Brain microvascular endothelial cell (primary cell): Measurements from ENCODE around the gene TRIP4.

Source experiments
- DNase-seq: peaks from one replicate; pipeline ENCODE4 v3.0.0-alpha.2; 2020
- H3K27ac ChIP-seq: fragments of 250-450 bp; sonication (Bioruptor Pico); 2 replicates; pipeline ENCODE4 v1.5.1; 2020; ENCODE audit warnings: mild to moderate bottlenecking, moderate library complexity
- H3K27me3 ChIP-seq: fragments of 250-450 bp; sonication (Bioruptor Pico); replicated peaks from 2 replicates; pipeline ENCODE4 v1.5.1; 2020; ENCODE audit warnings: mild to moderate bottlenecking
- H3K36me3 ChIP-seq: fragments of 250-450 bp; sonication (Bioruptor Pico); replicated peaks from 2 replicates; pipeline ENCODE4 v1.5.1; 2020; ENCODE audit warnings: mild to moderate bottlenecking
- H3K4me3 ChIP-seq: 2 replicates; pipeline ENCODE4 v1.5.1; 2011; ENCODE audit warnings: low read depth, mild to moderate bottlenecking, control low read depth, low read length, moderate library complexity
- in situ Hi-C: cut with HindIII; loops from 2 replicates; pipeline ENCODE4 v1.10.0; 2017; ENCODE audit warnings: low sequenced_read_pairs, low pct_ligation_motif_present
- TF ChIP-seq, protein P1 (sequence below): IDR thresholded peaks from 2 replicates; pipeline ENCODE4 v1.5.1; 2011; ENCODE audit warnings: low read depth, mild to moderate bottlenecking, moderate library complexity, low read length, control low read depth, inconsistent platforms; ENCODE audit errors: missing control alignments

Gene TRIP4

DNA sequence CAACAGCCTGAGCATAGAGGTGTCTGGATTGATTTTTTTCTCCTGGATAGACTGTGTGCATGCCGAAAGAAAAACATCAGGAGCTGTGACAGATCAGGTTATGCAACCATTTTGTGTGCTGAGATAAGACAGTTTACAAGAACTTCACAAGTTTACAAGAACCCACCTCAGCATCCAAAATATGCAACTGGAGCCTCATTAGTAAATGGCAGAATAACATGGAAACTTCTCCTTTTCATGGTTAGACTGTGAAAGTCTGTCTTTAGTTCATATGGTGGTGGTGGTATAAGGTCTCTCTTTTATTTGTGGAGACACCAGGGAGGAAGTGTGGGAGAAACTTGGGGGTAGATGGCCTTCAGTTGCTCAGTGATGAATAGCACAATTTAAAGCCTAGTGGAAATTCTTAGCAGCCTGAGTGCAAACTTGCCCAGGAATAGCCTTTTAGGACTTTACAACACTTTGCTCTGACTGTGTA is 69.0 kb downstream of the TRIP4 start:
- Histone ChIP-seq H3K27me3 (no peaks in the 10 kb centered on the region), H3K4me3 (no peak overlapping the region), H3K36me3 (peaks cover 3% of the 10 kb centered on the region), H3K27ac (no peak overlapping the region)
- in situ Hi-C loops, result no loop called here
- DNase-seq, result no peak
- TF ChIP-seq, protein P1, sequence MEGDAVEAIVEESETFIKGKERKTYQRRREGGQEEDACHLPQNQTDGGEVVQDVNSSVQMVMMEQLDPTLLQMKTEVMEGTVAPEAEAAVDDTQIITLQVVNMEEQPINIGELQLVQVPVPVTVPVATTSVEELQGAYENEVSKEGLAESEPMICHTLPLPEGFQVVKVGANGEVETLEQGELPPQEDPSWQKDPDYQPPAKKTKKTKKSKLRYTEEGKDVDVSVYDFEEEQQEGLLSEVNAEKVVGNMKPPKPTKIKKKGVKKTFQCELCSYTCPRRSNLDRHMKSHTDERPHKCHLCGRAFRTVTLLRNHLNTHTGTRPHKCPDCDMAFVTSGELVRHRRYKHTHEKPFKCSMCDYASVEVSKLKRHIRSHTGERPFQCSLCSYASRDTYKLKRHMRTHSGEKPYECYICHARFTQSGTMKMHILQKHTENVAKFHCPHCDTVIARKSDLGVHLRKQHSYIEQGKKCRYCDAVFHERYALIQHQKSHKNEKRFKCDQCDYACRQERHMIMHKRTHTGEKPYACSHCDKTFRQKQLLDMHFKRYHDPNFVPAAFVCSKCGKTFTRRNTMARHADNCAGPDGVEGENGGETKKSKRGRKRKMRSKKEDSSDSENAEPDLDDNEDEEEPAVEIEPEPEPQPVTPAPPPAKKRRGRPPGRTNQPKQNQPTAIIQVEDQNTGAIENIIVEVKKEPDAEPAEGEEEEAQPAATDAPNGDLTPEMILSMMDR, result no peak

DNA sequence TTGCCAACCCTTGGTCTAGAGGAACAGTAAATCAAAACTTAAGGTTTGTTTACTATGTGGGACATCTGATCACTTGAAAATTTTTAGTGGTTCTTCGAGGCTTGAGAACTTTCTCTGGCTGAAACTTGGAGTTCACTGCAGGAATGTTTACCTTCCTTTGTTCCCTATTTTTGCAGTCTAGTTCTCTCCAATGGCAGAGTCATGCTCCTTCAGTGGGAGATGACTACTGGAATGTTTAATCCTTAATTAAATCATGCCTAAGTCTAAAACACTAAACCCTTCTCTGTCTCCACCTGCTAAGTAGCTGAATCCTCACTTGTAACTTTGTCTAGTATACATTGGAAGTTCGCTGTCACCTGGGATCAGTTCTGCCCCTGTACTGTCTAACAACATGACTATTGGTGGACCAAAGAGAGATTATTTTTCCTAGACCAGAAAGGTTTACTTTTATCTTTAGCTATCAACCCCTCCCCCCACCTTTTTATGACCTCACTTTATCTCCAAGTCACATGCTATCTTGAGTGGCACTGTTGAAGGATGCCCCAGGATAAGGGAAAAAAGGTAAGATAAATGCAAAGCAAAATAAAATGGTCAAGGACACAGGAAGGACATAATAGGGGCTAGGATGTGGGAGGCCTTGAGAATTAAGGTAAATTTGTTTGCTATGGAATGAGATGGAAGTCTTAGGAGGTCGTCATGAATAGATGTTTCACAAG is 71.6 kb downstream of the TRIP4 start:
- Histone ChIP-seq H3K36me3 (peaks cover 3% of the 10 kb centered on the region), H3K27me3 (no peaks in the 10 kb centered on the region), H3K27ac (no peak overlapping the region), H3K4me3 (no peak overlapping the region)
- TF ChIP-seq, protein P1, result no peak
- DNase-seq, result no peak
- in situ Hi-C loops, result no loop called here

DNA sequence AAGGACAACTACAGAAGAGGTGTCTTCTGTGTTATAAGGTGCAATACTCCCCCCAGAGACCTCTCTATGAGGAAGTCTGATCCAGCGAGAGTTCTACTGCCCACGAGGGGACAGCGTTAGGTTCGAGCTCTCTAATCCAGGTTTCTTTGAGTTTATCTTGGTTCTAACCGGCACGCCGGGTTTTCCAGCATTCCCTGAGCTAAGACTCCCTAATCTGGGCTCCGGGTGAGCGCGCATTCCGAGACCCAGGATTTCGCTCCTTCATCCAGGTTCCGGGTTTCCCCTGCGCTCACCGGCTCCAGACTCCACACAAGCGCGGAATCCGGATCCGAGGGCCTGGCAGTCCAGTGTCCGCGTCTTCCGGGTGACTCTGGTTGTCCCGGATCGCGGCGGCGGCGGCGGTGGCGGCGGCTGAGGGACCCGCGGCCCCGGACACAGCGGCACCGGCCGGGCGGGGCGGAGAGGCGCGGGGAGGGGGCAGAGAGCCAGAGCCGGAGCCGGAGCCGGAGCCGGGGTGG is 72.6 kb downstream of the TRIP4 start, which contains the start of gene ZNF609:
ZNF609 (plus strand) TSS at position 373 of the 518 bp plus-strand sequence. CDS start 38,842 bp downstream, outside the sequence.
- peak; percentile 93 for DNase-seq
- no peaks in the 10 kb centered on the region for H3K27me3 ChIP-seq
- H3K4me3 ChIP-seq, result peak within 1 kb of the TSS; percentile 71
- H3K27ac ChIP-seq, result peak within 1 kb of the TSS; percentile 50
- in situ Hi-C loops, result no loop called here
- H3K36me3 ChIP-seq, result peaks cover 3% of the 10 kb centered on the region
- TF ChIP-seq, protein P1, result no peak

DNA sequence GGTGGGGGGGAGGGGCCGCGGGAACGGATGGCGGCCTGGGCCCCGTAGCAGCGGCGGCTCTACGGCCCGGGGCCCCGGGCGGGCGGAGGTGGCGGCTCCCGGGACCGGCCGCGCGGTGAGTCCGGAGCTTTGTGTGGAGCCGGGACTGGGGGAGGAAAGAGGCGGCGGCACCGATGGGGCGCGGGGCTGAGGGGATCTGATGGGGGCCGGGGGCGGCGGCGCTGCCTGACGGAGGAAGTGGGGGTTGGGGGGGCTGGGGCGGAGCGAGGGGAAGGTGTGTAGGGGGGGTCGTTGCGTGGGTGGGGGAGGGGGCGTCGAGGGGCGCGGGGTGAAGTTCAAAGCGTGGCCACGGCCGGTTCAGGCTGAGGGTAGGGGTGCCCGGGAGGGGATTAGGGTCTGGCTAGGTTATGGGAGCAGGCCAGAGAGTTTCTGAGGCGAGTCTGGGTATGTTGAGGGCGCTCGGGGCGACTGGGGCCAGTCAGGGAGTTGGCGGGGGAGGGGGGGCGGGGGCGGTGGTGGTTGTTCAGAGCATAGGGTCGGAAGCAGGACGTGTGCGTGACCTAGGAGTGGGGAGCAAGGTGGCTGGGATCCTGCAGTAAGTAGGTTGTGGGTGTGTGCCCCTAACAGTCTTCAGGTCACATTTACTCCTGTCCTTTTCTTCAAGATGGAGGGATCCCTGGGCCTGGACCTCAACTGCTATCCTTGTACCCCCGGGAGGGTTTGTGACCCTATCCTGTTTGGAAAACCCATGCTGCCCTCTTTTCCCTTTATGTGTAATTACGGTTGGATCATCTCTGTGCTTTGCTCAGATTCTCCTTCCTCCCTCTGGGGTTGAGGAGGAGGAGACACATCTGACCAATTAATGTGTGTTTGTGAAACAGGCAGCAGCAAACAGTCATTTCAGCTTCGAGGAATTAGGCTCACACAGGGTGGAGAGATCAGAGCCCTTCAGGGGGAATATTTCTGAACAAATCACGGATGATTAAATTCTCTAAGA is 73.4 kb downstream of the TRIP4 start:
- TF ChIP-seq, protein P1, result no peak
- H3K27ac ChIP-seq, result peak overlapping the region; percentile 50
- no peaks in the 10 kb centered on the region for H3K27me3 ChIP-seq
- peak overlapping the region; percentile 71 for H3K4me3 ChIP-seq
- H3K36me3 ChIP-seq, result peaks cover 1% of the 10 kb centered on the region
- in situ Hi-C loops, result no loop called here
- DNase-seq, result peak; percentile 57

DNA sequence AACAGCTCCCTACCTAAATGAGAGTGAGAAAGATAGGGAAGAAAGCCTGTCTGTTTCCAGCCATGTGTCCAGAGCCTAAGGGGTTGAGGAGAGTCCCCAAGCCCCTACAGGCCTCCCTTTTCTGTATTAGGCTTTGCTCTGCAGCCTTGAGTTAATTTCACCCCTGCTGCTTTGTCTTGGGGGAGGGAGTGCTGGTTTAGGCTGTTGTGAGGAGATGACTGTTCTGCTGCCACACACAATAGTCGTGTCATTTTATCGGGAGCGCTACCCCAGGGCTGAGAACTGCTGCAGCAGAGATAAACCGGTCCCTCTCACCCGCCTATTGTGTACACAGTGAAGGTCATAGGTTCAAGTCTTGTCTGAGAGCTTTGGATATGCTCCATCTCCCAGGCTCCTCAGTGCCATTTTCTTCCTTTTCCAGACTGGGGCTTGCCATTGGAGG is 74.1 kb downstream of the TRIP4 start:
- Histone ChIP-seq H3K4me3 (peak overlapping the region; percentile 71), H3K27ac (peak overlapping the region; percentile 47), H3K27me3 (no peaks in the 10 kb centered on the region), H3K36me3 (no peaks in the 10 kb centered on the region)
- TF ChIP-seq, protein P1, result no peak
- peak; percentile 52 for DNase-seq
- in situ Hi-C loops, result no loop called here
